Nephron (organoid): Measurements from ENCODE around the gene KRTAP2-3.

ENCODE experiments used
- H3K27ac Mint-ChIP-seq, 3 experiments: 2 replicates each; pipeline ENCODE4 v1.8.0; 2020; ENCODE audit warnings: mixed read lengths in 3 of 3, mild to moderate bottlenecking in 2 of 3, moderate library complexity in 1 of 3
- H3K27me3 Mint-ChIP-seq: 2 replicates; pipeline ENCODE4 v1.8.0; 2021; ENCODE audit warnings: low read depth, mild to moderate bottlenecking, moderate library complexity, mixed read lengths
- H3K36me3 Mint-ChIP-seq: 2 replicates; pipeline ENCODE4 v1.8.0; 2020; ENCODE audit warnings: low read depth, mixed read lengths
- H3K4me1 Mint-ChIP-seq: 2 replicates; pipeline ENCODE4 v1.8.0; 2020; ENCODE audit warnings: mixed read lengths
- H3K4me3 Mint-ChIP-seq, 3 experiments: 2 replicates each; pipeline ENCODE4 v1.8.0; 2020; ENCODE audit warnings: mild to moderate bottlenecking in 3 of 3, mixed read lengths in 3 of 3, moderate library complexity in 2 of 3
- H3K9me3 Mint-ChIP-seq: 2 replicates; pipeline ENCODE4 v1.8.0; 2020; ENCODE audit warnings: mixed read lengths
- CTCF ChIP-seq, 3 experiments: fragments of 200-600 bp; sonication (generic); IDR thresholded peaks; one replicate each; pipeline ENCODE4 v1.5.0; 2021; ENCODE audit warnings: antibody characterized with exemption in 3 of 3; ENCODE audit not compliant: unreplicated experiment in 3 of 3

The KRTAP2-3 gene

GRCh38 chr17:41010441-41010840, 49.5 kb downstream of the KRTAP2-3 start:
- Mint-ChIP-seq H3K4me3 (no peak overlapping the region), H3K4me1 (peaks cover 19% of the 10 kb centered on the region), H3K27me3 (no peaks in the 10 kb centered on the region), H3K9me3 (no peaks in the 10 kb centered on the region), H3K36me3 (no peaks in the 10 kb centered on the region), H3K27ac (no peak overlapping the region)
- TF ChIP-seq CTCF (IDR thresholded peaks at IDR 0.05; ENCODE audit: unreplicated experiment in 3 of 3), result no peak

GRCh38 chr17:41009936-41010335, 50.0 kb downstream of the KRTAP2-3 start:
- no peak overlapping the region for H3K4me3 Mint-ChIP-seq
- TF ChIP-seq CTCF (IDR thresholded peaks at IDR 0.05; ENCODE audit: unreplicated experiment in 3 of 3), result no peak
- no peaks in the 10 kb centered on the region for H3K9me3 Mint-ChIP-seq

GRCh38 chr17:41009301-41009760, 50.6 kb downstream of the KRTAP2-3 start:
- H3K4me1 Mint-ChIP-seq, result peaks cover 22% of the 10 kb centered on the region
- no peak overlapping the region for H3K4me3 Mint-ChIP-seq
- no peaks in the 10 kb centered on the region for H3K9me3 Mint-ChIP-seq
- no peak overlapping the region for H3K27ac Mint-ChIP-seq
- H3K36me3 Mint-ChIP-seq, result no peaks in the 10 kb centered on the region
- no peak for TF ChIP-seq CTCF (IDR thresholded peaks at IDR 0.05; ENCODE audit: unreplicated experiment in 3 of 3)
- H3K27me3 Mint-ChIP-seq, result peaks cover 4% of the 10 kb centered on the region

More at GRCh38 chr17:41009936-41010335, 50.0 kb downstream of the KRTAP2-3 start:
- H3K36me3 Mint-ChIP-seq, result no peaks in the 10 kb centered on the region
- no peaks in the 10 kb centered on the region for H3K27me3 Mint-ChIP-seq
- H3K4me1 Mint-ChIP-seq, result peaks cover 19% of the 10 kb centered on the region
- no peak overlapping the region for H3K27ac Mint-ChIP-seq
